Activated T-cell treated with anti-CD3 and anti-CD28 coated beads for 1 hour (primary cell): ENCODE data around the gene NR5A2.
"Not testable (repeated sequence)": the region's sequence is repeated elsewhere in the genome, so short reads cannot be mapped to it uniquely, and the experiment has no call there.

ENCODE experiments used
- DNase-seq: peaks from one replicate; pipeline ENCODE4 v3.0.0-alpha.2; 2020; ENCODE audit warnings: low read depth

The NR5A2 gene

GRCh38 chr1:200163911-200164310, 136.4 kb downstream of the NR5A2 start:
- DNase-seq, result no peak

- no peak for DNase-seq
Measured at GRCh38 chr1:200165493-200166220, 138.1 kb downstream of the NR5A2 start.

GRCh38 chr1:200166411-200166810, 138.9 kb downstream of the NR5A2 start:
- no peak for DNase-seq

GRCh38 chr1:200168926-200169325, 141.4 kb downstream of the NR5A2 start:
- DNase-seq, result no peak

GRCh38 chr1:200172311-200172710, 144.8 kb downstream of the NR5A2 start:
- no peak for DNase-seq

GRCh38 chr1:200173097-200173618, 145.6 kb downstream of the NR5A2 start:
- DNase-seq, result no peak

- DNase-seq, result no peak
Measured at GRCh38 chr1:200174525-200175295, 147.2 kb downstream of the NR5A2 start.

GRCh38 chr1:200176181-200176580, 148.7 kb downstream of the NR5A2 start:
- DNase-seq, result no peak

GRCh38 chr1:200176798-200177197, 149.3 kb downstream of the NR5A2 start:
- no peak for DNase-seq

GRCh38 chr1:200178340-200178739, 150.8 kb downstream of the NR5A2 start:
- DNase-seq, result no peak

GRCh38 chr1:200179126-200179780, 151.7 kb downstream of the NR5A2 start:
- DNase-seq, result no peak

- DNase-seq, result no peak
Measured at GRCh38 chr1:200179781-200180160, 152.3 kb downstream of the NR5A2 start.

GRCh38 chr1:200180821-200181220, 153.3 kb downstream of the NR5A2 start:
- DNase-seq, result no peak

GRCh38 chr1:200181861-200182260, 154.4 kb downstream of the NR5A2 start:
- DNase-seq, result no peak

- DNase-seq, result no peak
Measured at GRCh38 chr1:200182701-200183100, 155.2 kb downstream of the NR5A2 start.

GRCh38 chr1:200183637-200184036, 156.1 kb downstream of the NR5A2 start:
- no peak for DNase-seq

- no peak for DNase-seq
Measured at GRCh38 chr1:200184196-200184595, 156.7 kb downstream of the NR5A2 start.

GRCh38 chr1:200185191-200185590, 157.7 kb downstream of the NR5A2 start:
- DNase-seq, result not testable (repeated sequence)

GRCh38 chr1:200187332-200187731, 159.8 kb downstream of the NR5A2 start:
- not testable (repeated sequence) for DNase-seq

GRCh38 chr1:200191993-200192392, 164.5 kb downstream of the NR5A2 start:
- no peak for DNase-seq

- DNase-seq, result no peak
Measured at GRCh38 chr1:200194477-200194876, 167.0 kb downstream of the NR5A2 start.

GRCh38 chr1:200198236-200198635, 170.7 kb downstream of the NR5A2 start:
- DNase-seq, result no peak
